GM19397 (cell line): ENCODE data around the gene CEP95.

ENCODE experiments used
- ATAC-seq: cut with Tn5 transposase; IDR thresholded peaks from one replicate; pipeline ENCODE4 v1.9.1; 2021; ENCODE audit warnings: mild to moderate bottlenecking, moderate library complexity; ENCODE audit not compliant: unreplicated experiment

CEP95 gene

GRCh38 chr17:64509179-64509578 is 2.4 kb downstream of the CEP95 start:
- no peak for ATAC-seq

GRCh38 chr17:64515419-64515818 is 8.6 kb downstream of the CEP95 start:
- ATAC-seq: no peak

- ATAC-seq: no peak
Measured at GRCh38 chr17:64515829-64516228, 9.1 kb downstream of the CEP95 start.

DNA sequence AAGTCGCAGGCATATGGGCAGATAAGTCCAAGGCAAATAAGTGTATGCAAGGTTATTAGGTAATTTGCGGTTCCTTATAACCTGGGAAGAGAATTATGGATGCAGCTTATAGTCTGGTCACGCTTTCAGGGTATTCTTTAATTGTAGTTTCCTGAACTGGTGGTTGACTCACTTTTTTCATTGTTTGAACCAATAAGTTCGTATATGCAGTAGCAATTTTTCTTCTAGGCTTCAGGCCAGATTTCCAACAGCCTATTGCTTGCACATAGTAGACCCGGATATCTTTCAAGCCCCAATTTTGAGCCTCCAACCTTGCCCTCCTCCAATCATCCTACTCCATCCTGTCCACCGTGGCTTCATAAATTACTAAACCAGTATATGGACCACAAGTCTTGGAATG is 12.8 kb downstream of the CEP95 start:
- no peak for ATAC-seq

- no peak for ATAC-seq
Measured at GRCh38 chr17:64520359-64520758, 13.6 kb downstream of the CEP95 start.

DNA sequence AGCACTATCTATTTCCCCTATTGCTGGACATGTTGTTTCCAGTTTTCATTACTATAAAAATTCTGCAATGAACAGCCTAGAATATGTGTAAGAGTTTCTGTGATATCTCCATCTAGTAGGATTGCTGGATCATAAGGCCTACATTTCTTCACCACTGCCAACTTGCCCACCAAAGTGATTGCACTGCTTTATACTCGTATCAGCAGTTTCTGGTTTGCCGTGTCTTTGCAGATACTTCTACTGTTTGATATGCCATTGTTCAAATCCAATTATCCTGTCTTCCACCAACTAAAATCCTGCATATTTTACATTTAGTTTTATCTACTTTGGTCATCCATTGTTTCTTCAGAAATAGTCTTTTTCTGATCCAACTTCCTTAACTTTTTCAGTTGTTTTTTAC is 21.1 kb downstream of the CEP95 start:
- ATAC-seq: no peak

GRCh38 chr17:64529221-64529620 is 22.4 kb downstream of the CEP95 start:
- ATAC-seq: no peak

- ATAC-seq: no peak
Measured at GRCh38 chr17:64531955-64532371, 25.2 kb downstream of the CEP95 start.

DNA sequence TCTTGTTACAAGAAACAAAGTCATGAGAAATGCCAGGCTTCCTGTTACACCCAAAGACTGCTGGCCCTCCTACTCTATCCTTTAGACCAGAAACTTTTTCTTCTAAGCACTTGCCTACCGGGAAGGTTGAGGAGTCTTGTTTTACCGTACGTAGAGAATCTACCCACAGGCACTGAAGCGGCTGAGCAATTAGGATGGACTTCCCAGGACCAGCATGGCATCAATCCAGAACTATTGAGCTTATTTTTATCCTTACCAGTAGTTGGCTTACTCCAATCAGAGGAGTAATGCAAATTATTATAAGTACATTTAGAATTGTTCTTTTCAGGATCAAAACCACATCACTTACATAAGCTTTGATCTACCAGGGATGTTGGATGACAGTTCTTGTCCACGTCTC is 25.6 kb downstream of the CEP95 start:
- ATAC-seq: no peak

DNA sequence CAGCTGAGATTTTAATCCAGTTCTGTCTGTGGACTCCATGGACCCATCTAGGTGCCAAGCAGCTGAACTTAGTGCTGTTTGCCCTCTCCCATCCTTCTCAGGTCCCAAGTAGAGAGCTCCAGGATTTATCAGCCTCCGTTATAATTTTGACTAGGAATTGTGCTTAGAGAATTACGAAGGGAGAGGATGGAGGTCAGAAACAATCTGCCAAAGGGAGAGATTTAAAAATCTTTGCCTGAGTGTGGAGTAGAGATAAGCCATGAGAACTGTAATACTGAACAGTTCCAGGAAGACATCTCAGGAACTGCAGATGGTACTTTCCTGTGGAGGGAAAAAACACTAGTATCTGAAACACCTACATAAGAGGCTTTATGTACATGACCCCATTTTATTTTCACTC is 27.0 kb downstream of the CEP95 start:
- no peak for ATAC-seq

- no peak for ATAC-seq
Measured at GRCh38 chr17:64534187-64534586, 27.4 kb downstream of the CEP95 start.

- no peak for ATAC-seq
Measured at GRCh38 chr17:64535357-64535756, 28.6 kb downstream of the CEP95 start.

DNA sequence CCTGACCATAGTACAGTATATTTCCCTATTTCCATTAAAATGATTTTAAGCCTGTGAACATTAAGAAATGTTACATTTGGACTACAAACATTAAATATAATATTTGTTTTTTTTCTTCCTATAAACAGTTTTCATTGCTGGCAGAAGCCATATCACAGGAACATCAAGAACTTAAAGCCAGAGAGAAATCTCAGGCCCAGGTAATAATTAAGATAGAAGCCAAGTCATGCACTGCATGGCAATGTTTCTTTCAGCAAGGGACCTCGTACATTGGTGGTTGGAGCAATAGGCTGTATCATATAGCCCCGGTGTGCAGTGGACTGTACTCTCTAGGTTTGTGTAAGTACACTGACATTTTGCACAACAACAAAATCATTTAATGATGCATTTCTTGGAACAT is 30.1 kb downstream of the CEP95 start:
- ATAC-seq: no peak

DNA sequence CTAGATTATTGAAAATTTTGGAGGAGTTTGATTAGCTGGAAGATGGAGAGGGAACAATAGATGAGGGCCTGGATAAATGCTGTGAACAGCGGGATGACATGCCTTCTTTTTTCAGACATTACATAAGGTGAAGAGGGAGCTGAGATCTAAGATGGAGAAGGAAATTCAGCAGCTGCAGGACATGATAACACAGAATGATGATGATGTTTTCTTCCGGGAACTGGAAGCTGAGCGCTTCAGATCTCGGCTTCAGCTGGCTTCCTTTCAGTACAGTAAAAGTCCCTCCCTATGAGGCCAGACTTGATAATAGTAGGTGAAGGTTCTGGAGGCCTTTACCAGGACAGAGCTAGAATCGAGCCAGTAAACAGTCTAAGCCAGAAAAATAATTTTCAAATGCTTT is 30.7 kb downstream of the CEP95 start:
- ATAC-seq: no peak

- no peak for ATAC-seq
Measured at GRCh38 chr17:64538508-64539130, 31.8 kb downstream of the CEP95 start.

DNA sequence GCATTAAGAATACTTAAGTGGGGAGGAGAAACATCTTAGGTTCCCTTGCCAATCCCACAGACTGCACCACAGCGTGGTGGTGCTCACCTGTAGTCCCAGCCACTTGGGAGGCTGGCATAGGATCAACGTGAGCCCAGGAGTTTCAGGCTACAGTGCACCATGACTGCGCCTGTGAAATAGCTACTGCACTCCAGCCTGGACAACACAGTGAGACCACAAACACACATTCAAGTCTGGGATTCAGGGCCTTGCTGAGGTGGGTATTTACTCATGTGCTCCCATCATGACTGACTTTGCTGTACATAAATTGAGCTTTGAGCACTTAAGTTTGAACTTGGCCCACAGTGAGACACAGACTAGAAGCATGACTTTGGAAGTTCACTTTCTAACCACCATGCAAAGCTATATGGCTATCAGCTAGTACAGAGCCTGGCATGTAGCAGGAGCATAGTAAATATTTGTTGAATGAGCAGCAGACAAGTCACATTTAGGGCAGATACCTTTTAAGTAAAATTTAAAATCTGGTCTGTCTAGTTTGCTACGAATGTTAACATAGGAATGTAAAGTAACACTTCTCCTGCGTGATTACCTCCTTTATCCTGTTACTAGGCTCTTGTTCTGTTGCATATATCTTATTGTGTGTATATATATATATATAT is 33.5 kb downstream of the CEP95 start:
- ATAC-seq: no peak

DNA sequence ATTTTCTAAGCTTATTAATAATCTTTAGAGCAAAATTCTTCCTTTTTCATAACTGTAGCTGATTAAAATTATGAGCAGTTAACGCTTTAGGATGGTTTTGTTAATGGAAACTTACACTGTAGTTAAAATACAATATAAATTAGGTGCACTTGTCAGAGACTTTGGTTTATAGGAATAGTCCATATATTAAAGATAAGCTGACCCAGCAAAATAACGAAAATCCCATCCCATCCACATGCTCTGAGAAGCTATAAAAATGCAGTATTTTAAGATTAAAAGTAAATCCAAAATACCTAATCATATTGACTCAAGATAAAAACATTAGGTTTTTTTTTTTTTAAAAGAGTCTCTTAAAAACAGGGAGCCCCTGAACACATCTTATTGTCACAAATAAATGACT is 38.0 kb downstream of the CEP95 start:
- no peak for ATAC-seq

DNA sequence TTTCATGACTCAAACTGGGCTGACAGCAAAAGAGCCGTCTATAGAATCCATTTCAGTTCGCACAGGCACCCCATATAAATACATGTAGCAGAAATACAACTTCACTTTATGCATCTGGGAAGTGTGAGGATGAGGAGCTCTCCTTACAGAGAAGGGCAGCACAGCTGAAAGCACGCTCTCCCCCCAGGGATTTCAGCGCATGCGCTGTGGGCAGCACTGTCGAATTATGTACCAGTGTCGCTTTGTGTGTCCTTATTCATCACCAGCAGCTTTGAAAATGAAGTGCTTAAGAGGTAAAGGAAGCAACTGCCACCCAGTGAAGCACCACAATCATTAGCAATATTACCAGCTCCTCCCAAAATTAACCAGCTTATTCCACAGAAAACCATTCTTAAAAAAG is 39.9 kb downstream of the CEP95 start:
- ATAC-seq: no peak

- no peak for ATAC-seq
Measured at GRCh38 chr17:64547319-64547718, 40.5 kb downstream of the CEP95 start.

- ATAC-seq: no peak
Measured at GRCh38 chr17:64551461-64551860, 44.7 kb downstream of the CEP95 start.

DNA sequence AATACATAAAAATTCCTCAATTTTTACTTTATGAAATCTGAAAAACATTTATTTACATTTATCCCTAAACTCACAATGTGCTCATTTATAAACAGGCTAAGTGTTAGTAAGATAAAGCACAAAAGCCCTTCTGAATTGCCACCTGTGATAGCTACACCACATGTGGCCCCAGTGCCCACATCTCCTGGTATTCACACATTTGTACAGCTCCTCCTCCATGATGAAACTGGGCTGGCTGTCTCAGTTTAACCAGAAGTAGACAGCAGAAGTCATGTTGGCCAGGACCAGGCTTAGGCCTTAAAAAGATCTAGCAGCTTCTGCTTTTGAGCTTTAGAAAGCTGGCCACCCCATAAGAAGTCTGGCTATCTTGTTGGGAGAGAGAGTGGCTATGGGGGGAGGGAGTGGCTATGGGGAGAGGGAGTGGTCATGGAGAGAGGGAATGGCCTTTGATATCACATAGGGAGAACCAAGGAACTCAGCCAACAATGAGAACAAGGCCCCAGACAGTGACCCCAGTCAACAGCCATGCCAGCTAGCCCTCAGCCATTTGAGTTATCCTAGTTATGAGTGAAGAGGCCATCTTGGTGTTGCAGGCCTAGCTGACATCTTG is 47.4 kb downstream of the CEP95 start:
- no peak for ATAC-seq

DNA sequence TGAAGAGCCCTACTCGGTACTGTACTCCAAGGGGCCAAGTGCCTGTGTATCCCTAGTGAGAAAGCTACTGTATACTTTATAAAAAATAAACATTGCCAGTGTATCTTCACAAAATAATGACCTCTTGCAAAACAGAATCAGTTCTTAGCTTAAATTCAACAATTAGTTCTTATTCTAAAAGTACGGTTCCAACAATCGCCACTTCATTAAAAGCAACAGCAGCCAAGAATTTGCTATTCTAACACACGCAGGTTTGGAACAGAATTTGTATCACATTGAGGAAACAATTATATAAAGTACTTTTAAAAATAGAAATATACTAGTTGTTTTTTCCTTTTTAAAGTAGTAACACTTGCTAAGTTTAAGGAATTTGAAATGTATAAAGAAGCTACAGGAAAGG is 48.5 kb downstream of the CEP95 start:
- no peak for ATAC-seq

DNA sequence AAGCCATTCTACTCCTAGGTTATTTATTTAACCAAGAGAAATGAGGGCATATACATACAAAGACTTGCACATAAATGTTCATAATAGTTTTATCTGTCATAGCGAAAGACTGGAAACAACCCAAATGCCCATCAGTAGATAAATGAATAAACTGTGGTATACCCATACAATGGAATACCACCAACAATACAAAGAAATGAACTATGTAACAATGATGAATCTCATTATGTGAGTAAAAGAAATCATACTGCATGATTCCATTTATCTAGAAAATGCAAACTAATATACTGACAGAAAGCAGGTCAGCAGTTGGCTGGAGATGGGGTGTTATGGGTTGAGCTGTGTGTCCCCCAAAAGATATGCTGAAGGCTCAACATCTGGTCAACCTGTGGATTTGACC is 57.3 kb downstream of the CEP95 start:
- no peak for ATAC-seq
